ENCODE data around the gene OR2T34.

- TF ChIP-seq CTCF (IDR thresholded peaks at IDR 0.05), result peak in 4 of 7 experiments; percentile 43 to 60 (median 54)
- TF ChIP-seq EP300 (IDR thresholded peaks at IDR 0.05), result no peak
These were observed 44.3 kb upstream of the OR2T34 start for GRCh38 chr1:248618878-248619277.

Measured in stomach (tissue), 4 donors.